Middle frontal gyrus (tissue), 1 donor: ENCODE results near the gene MYO9B.
"Not testable (repeated sequence)": the region's sequence is repeated elsewhere in the genome, so short reads cannot be mapped to it uniquely, and the experiment has no call there.

Experiments
- DNase-seq: peaks from one replicate; pipeline ENCODE4 v3.0.0-alpha.2; 2015; ENCODE audit warnings: low spot score; ENCODE audit errors: extremely low spot score

MYO9B gene

GRCh38 chr19:17138052-17138846, 62.7 kb downstream of the MYO9B start:
- not testable (repeated sequence) for DNase-seq

- DNase-seq, result no peak
Observed at GRCh38 chr19:17138937-17139598, 63.5 kb downstream of the MYO9B start.

- not testable (repeated sequence) for DNase-seq
Observed at GRCh38 chr19:17144771-17145170, 69.2 kb downstream of the MYO9B start.

GRCh38 chr19:17145546-17146497, 70.2 kb downstream of the MYO9B start:
- DNase-seq, result no peak

- no peak for DNase-seq
Observed at GRCh38 chr19:17148130-17148529, 72.6 kb downstream of the MYO9B start.

GRCh38 chr19:17149393-17150135, 74.0 kb downstream of the MYO9B start:
- DNase-seq, result no peak

GRCh38 chr19:17153996-17154395, 78.4 kb downstream of the MYO9B start:
- no peak for DNase-seq

- no peak for DNase-seq
Observed at GRCh38 chr19:17155251-17155650, 79.7 kb downstream of the MYO9B start.

GRCh38 chr19:17156296-17156946, 80.8 kb downstream of the MYO9B start:
- no peak for DNase-seq

- DNase-seq, result no peak
Observed at GRCh38 chr19:17156947-17157302, 81.3 kb downstream of the MYO9B start.

- no peak for DNase-seq
Observed at GRCh38 chr19:17158584-17158983, 83.0 kb downstream of the MYO9B start.

GRCh38 chr19:17159466-17160393, 84.2 kb downstream of the MYO9B start:
- DNase-seq, result no peak

GRCh38 chr19:17160908-17161307, 85.3 kb downstream of the MYO9B start:
- DNase-seq, result no peak

GRCh38 chr19:17162131-17162530, 86.6 kb downstream of the MYO9B start:
- not testable (repeated sequence) for DNase-seq

- no peak for DNase-seq
Observed at GRCh38 chr19:17162580-17162979, 87.0 kb downstream of the MYO9B start.

- no peak for DNase-seq
Observed at GRCh38 chr19:17163652-17164051, 88.1 kb downstream of the MYO9B start.

GRCh38 chr19:17164639-17165038, 89.1 kb downstream of the MYO9B start:
- DNase-seq, result no peak

GRCh38 chr19:17165715-17166114, 90.1 kb downstream of the MYO9B start:
- DNase-seq, result no peak

GRCh38 chr19:17170538-17171297, 95.1 kb downstream of the MYO9B start:
- no peak for DNase-seq
